GM13976 (cell line): ENCODE data around the gene MRPL36.

Source experiments
- DNase-seq: peaks from one replicate; pipeline ENCODE4 v3.0.0; 2012; ENCODE audit warnings: low spot score
- CTCF ChIP-seq: IDR thresholded peaks from 2 replicates; pipeline ENCODE4 v1.5.1; 2012; ENCODE audit warnings: borderline replicate concordance, mild to moderate bottlenecking; ENCODE audit not compliant: insufficient read depth; ENCODE audit errors: extremely low read depth, missing control alignments, control extremely low read depth
- in situ Hi-C: fragments of 300-500 bp; cut with MboI; formaldehyde crosslinking; loops from one replicate; pipeline ENCODE4 v1.12.0; 2022; ENCODE audit warnings: low sequenced_read_pairs, mixed read lengths, inconsistent platforms; ENCODE audit not compliant: unreplicated experiment

Gene MRPL36

GRCh38 chr5:1824903-1825841 lies 25.5 kb upstream of the MRPL36 start:
- in situ Hi-C loops = no loop called here
- TF ChIP-seq CTCF = no peak
- no peak for DNase-seq

- TF ChIP-seq CTCF = no peak
- no peak for DNase-seq
Measured at GRCh38 chr5:1824109-1824821, 24.6 kb upstream of the MRPL36 start.

GRCh38 chr5:1823381-1824034 lies 23.9 kb upstream of the MRPL36 start:
- in situ Hi-C loops = no loop called here
- no peak for DNase-seq

More at GRCh38 chr5:1824109-1824821, 24.6 kb upstream of the MRPL36 start:
- in situ Hi-C loops = no loop called here

GRCh38 chr5:1821862-1822261 lies 22.2 kb upstream of the MRPL36 start:
- no peak for DNase-seq
- in situ Hi-C loops = no loop called here
- no peak for TF ChIP-seq CTCF

More at GRCh38 chr5:1823381-1824034, 23.9 kb upstream of the MRPL36 start:
- TF ChIP-seq CTCF = no peak

GRCh38 chr5:1820926-1821325 lies 21.3 kb upstream of the MRPL36 start:
- TF ChIP-seq CTCF = no peak
- in situ Hi-C loops = no loop called here
- no peak for DNase-seq

- no peak for TF ChIP-seq CTCF
- DNase-seq = no peak
- in situ Hi-C loops = no loop called here
Measured at GRCh38 chr5:1820381-1820780, 20.7 kb upstream of the MRPL36 start.
